Umbilical cord (tissue), 2 donors: ENCODE measurements around the gene MAPK8. TPM values are rescaled to one million over a fixed set of nuclear protein-coding genes. Genes with fewer than 3 reads are reported as not detected.

Experiments used
- DNase-seq: peaks from one replicate; pipeline ENCODE4 v3.0.0-alpha.2; 2015; ENCODE audit warnings: low spot score
- total RNA-seq: library from RNA; depleted of rRNA; stranded (reverse); fragments of >200 nt; gene quantifications from one replicate; pipeline ENCODE4 v1.2.3, GENCODE V29; 2014; ENCODE audit warnings: low replicate concordance; ENCODE audit not compliant: insufficient read depth

MAPK8 gene
- total RNA-seq, 1 donor from 2014 or later: 56.1 TPM

DNA sequence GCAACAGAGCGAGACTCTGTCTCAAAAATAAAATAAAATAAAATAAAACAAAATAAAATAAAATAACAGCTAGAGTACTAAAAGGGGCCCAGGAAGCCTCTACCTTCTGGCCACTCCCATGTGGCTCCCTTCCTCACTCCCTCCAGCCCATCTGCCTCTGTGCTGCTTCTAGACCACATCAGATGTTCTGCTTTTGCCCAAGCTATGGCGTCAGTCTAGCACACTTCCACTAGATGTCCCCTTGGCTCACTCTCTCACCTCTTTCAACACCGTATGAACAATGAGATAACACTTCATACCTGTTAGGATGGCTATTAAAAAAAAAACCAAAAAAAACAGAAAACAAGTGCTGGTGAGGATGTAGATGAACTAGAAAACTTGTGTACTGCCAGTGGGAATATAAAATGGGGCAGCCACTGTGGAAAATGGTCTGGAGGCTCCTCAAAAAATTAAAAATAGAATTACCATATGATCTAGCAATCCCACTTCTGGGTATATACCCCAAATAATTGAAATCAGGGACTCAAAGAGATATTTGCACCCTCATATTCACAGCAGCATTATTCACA, 166.1 kb downstream of the MAPK8 start:
- DNase-seq: no peak

- no peak for DNase-seq
Measured at GRCh38 chr10:48473704-48474103, 167.2 kb downstream of the MAPK8 start.

GRCh38 chr10:48474765-48475365, 168.4 kb downstream of the MAPK8 start:
- no peak for DNase-seq

DNA sequence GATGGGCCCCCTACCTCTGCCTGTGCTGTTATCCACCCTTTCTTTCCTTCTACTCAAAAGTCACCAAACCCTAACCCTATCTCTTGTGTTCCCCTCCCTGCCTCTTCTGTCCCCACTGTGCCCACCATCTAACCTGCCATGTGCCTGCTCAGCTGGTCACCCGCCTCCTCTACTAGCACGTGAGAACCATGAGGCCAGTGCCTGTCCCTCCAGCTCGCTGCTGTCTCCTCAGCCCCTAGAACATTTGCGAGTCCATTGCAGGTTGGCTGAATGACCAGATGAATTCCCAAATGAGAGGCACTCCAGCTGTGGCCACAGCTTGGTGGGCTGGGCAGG, 169.4 kb downstream of the MAPK8 start:
- no peak for DNase-seq

- DNase-seq: peak; percentile 36
Measured at GRCh38 chr10:48476279-48476982, 170.0 kb downstream of the MAPK8 start.

- no peak for DNase-seq
Measured at GRCh38 chr10:48477141-48477540, 170.7 kb downstream of the MAPK8 start.

DNA sequence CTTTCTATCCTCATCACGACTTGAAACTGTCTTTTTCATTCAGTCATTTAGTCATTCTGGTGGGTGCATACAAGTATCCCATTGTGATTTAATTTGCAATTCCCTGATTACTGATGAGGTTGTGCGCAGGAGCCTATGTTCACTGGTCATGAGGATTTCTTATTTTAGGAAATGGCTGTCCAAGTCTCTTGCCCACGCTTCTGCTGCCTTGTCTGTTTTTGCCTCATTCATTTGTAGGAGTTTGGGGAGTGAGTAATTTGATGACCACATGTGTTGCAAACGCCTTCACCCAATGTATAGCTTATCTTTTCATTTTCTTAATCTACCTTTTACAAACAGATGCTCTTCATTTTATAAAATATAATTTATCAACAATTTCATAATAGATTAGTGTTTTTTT, 171.1 kb downstream of the MAPK8 start:
- no peak for DNase-seq

DNA sequence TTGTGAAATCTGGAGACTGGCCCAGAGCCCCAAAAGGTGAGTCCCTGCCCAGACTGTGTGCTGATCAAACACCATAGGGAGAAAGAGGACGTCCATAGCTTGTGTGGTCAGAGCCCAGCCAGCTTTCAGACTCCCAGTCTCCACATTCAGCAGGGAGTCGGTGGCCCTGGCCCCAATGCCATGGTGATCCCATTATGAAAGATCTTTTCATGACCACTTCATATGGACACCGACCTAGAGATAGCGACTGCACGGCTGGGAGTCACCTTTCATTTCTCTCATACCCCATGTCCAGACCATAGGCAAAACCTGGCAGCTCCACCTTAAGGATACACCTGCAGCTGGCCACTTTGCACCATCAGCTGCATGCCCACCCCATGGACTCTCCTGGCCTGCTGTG, 172.0 kb downstream of the MAPK8 start:
- no peak for DNase-seq

DNA sequence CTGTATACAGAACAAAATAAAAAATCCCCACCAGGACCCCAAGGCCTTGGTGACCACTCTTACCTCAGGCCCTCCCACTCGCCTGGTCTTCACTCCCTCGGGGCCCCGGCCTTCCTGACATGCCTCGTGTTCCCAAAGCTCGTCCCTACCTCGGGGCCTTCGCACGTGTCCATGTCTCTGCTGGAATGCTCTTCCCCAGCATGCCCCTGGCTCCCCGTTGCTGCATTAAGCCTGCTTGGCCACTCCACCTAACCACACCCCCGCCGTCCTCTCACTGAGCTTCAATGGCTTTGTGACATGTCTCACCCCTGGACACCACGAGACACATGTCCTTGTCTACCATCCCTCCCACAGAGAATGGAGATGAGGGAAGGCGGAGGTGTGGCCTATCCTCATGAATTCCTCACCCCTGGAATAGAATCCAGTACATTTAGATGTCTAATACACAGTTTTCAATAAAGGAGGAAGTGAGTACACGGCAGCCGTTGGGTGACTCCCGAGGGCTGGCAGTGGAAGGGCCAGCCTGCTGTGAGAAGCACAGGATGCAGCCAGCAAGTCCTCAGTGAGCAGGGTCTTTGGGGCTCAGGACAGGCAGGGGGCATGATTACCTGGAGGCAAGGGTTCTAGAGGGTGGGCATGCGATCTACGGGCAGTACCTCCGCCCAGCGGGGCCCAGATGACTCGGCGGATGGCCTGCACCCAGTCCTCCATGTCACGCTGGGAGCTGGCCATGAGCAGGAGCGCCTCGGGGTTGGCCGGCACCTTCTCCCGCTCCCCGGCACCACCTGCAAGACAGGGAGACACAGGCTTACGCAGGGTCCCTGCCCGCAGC, 172.7 kb downstream of the MAPK8 start:
- no peak for DNase-seq

- DNase-seq: peak; percentile 39
Measured at GRCh38 chr10:48480397-48481374, 174.2 kb downstream of the MAPK8 start.

DNA sequence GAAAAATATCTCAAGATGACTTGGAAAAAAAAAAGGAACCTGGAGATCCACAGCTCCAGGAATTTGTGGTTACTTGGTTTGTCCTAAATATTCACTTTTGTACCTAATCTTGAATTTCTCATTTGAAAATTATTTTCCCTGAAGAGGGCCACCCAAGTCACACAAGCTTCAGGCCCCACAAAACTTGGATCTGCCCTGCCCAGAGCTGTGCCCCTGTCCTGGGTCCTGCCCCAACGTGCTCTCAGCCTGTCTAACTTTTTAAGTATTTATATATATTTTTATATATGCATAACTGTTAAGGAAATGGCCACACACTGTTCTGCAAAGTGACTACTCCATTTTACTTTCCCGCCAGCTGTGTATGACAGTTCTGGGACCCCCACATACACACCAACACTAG, 174.9 kb downstream of the MAPK8 start:
- DNase-seq: no peak

- DNase-seq: no peak
Measured at GRCh38 chr10:48482207-48482606, 175.7 kb downstream of the MAPK8 start.

DNA sequence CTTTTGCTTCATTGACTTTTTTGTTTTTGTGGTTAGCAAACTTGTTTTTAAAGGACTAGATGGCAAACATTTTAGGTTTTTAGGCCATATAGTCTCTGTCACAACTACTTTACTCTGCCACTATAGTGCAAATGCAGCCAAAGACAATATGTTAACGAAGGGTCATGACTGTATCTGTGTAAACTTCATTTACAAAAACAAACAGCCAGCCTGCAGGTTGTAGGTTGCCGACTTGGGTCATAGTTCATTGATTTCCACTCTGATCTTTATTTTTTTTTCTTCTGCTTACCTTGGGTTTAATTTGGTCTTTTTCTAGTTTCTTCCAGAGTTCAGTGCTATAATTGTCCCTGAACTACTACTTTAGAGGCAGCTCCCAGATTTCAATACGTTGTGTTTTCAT, 178.4 kb downstream of the MAPK8 start:
- DNase-seq: no peak

GRCh38 chr10:48485711-48486110, 179.2 kb downstream of the MAPK8 start:
- DNase-seq: no peak

GRCh38 chr10:48487244-48487643, 180.8 kb downstream of the MAPK8 start:
- DNase-seq: no peak

Other genes with a start within 250 kb of the MAPK8 start
- 18.8 TPM for gene FRMPD2, start 32.0 kb upstream of the MAPK8 start, total RNA-seq